ENCODE results near the gene NUP153. TPM values are rescaled to one million over a fixed set of nuclear protein-coding genes. Genes with fewer than 3 reads are reported as not detected.

The NUP153 gene
- total RNA-seq, 1 donor from 2014 or later, result 48.2 TPM

GRCh38 chr6:17728551-17729222 is 22.0 kb upstream of the NUP153 start:
- no peaks in the 10 kb centered on the region for H3K36me3 Mint-ChIP-seq
- no peak for TF ChIP-seq CTCF (IDR thresholded peaks at IDR 0.05; ENCODE audit: unreplicated experiment)
- H3K4me3 Mint-ChIP-seq, result no peak overlapping the region
- DNase-seq (ENCODE audit: low spot score in 2 of 2, unreplicated experiment in 2 of 2), result no peak
- H3K9me3 Mint-ChIP-seq, result peaks cover 5% of the 10 kb centered on the region
- no peak overlapping the region for H3K27ac Mint-ChIP-seq
- no peaks in the 10 kb centered on the region for H3K27me3 Mint-ChIP-seq (ENCODE audit: low read depth)
- H3K4me1 Mint-ChIP-seq, result peaks cover 7% of the 10 kb centered on the region

GRCh38 chr6:17725083-17725482 is 18.4 kb upstream of the NUP153 start:
- Mint-ChIP-seq H3K27me3 (ENCODE audit: low read depth) (no peaks in the 10 kb centered on the region), H3K36me3 (no peaks in the 10 kb centered on the region), H3K27ac (peak overlapping the region; percentile 84), H3K9me3 (no peaks in the 10 kb centered on the region), H3K4me1 (peaks cover 15% of the 10 kb centered on the region), H3K4me3 (no peak overlapping the region)
- DNase-seq (ENCODE audit: low spot score in 2 of 2, unreplicated experiment in 2 of 2), result peak; percentile 28 to 48
- TF ChIP-seq CTCF (IDR thresholded peaks at IDR 0.05; ENCODE audit: unreplicated experiment), result no peak

GRCh38 chr6:17724341-17724740 is 17.6 kb upstream of the NUP153 start:
- Mint-ChIP-seq H3K27ac (no peak overlapping the region), H3K4me3 (no peak overlapping the region), H3K36me3 (no peaks in the 10 kb centered on the region), H3K9me3 (no peaks in the 10 kb centered on the region), H3K27me3 (ENCODE audit: low read depth) (no peaks in the 10 kb centered on the region), H3K4me1 (peaks cover 16% of the 10 kb centered on the region)
- TF ChIP-seq CTCF (IDR thresholded peaks at IDR 0.05; ENCODE audit: unreplicated experiment), result no peak
- DNase-seq (ENCODE audit: low spot score in 2 of 2, unreplicated experiment in 2 of 2), result no peak

GRCh38 chr6:17721671-17722070 is 14.9 kb upstream of the NUP153 start:
- peaks cover 16% of the 10 kb centered on the region for H3K4me1 Mint-ChIP-seq
- no peaks in the 10 kb centered on the region for H3K9me3 Mint-ChIP-seq
- no peaks in the 10 kb centered on the region for H3K27me3 Mint-ChIP-seq (ENCODE audit: low read depth)
- no peak overlapping the region for H3K4me3 Mint-ChIP-seq
- no peaks in the 10 kb centered on the region for H3K36me3 Mint-ChIP-seq
- H3K27ac Mint-ChIP-seq, result peak overlapping the region; percentile 94
- TF ChIP-seq CTCF (IDR thresholded peaks at IDR 0.05; ENCODE audit: unreplicated experiment), result no peak
- no peak for DNase-seq (ENCODE audit: low spot score in 2 of 2, unreplicated experiment in 2 of 2)

GRCh38 chr6:17719323-17720041 is 12.8 kb upstream of the NUP153 start:
- peak overlapping the region; percentile 35 for H3K27ac Mint-ChIP-seq
- DNase-seq (ENCODE audit: low spot score in 2 of 2, unreplicated experiment in 2 of 2), result no peak
- TF ChIP-seq CTCF (IDR thresholded peaks at IDR 0.05; ENCODE audit: unreplicated experiment), result no peak
- no peaks in the 10 kb centered on the region for H3K9me3 Mint-ChIP-seq
- no peaks in the 10 kb centered on the region for H3K27me3 Mint-ChIP-seq (ENCODE audit: low read depth)
- no peaks in the 10 kb centered on the region for H3K36me3 Mint-ChIP-seq
- H3K4me1 Mint-ChIP-seq, result peaks cover 11% of the 10 kb centered on the region
- no peak overlapping the region for H3K4me3 Mint-ChIP-seq
